ENCODE data around the gene GAK. TPM values are rescaled to one million over a fixed set of nuclear protein-coding genes. Genes with fewer than 3 reads are reported as not detected.

Gene GAK
- total RNA-seq, 2 donors from 2014 or later, result 168 to 234 TPM

GRCh38 chr4:803884-804283 lies 128.2 kb downstream of the GAK start:
- no peak for ATAC-seq
- peaks cover 3% of the 10 kb centered on the region for H3K9me3 Mint-ChIP-seq

GRCh38 chr4:801436-802124 lies 130.5 kb downstream of the GAK start:
- Mint-ChIP-seq H3K27me3 (peaks cover 14 to 21% of the 10 kb centered on the region in 2 donors), H3K4me1 (ENCODE audit: low read depth in 2 of 2) (peaks cover 0 to 3% of the 10 kb centered on the region in 2 donors), H3K9me3 (peaks cover 3% of the 10 kb centered on the region), H3K4me3 (no peak overlapping the region), H3K27ac (no peak overlapping the region), H3K36me3 (peaks cover 4% of the 10 kb centered on the region)
- DNase-seq (ENCODE audit: low spot score) (no peak), ATAC-seq (no peak)

More at GRCh38 chr4:803884-804283, 128.2 kb downstream of the GAK start:
- no peak overlapping the region for H3K27ac Mint-ChIP-seq
- H3K4me1 Mint-ChIP-seq (ENCODE audit: low read depth in 2 of 2), result peaks cover 0 to 3% of the 10 kb centered on the region in 2 donors
- peaks cover 18 to 21% of the 10 kb centered on the region in 2 donors for H3K27me3 Mint-ChIP-seq
- no peak for DNase-seq (ENCODE audit: low spot score)
- no peak overlapping the region for H3K4me3 Mint-ChIP-seq
- peaks cover 4% of the 10 kb centered on the region for H3K36me3 Mint-ChIP-seq

Other genes starting within 250 kb of the GAK start
- 10 to 100 TPM; 10.5 to 15.9 TPM for gene SLC49A3, start 243.2 kb downstream of the GAK start, total RNA-seq
- gene PCGF3, start 226.5 kb downstream of the GAK start, total RNA-seq, result 10 to 100 TPM; 50.6 to 54.3 TPM
- not detected for gene CPLX1, start 106.2 kb downstream of the GAK start, total RNA-seq
- gene TMEM175, start 144 bp upstream of the GAK start, total RNA-seq, result 10 to 100 TPM; 26.5 to 29.2 TPM
- gene DGKQ, start 41.3 kb upstream of the GAK start, total RNA-seq, result 10 to 100 TPM; 15.4 to 19.6 TPM
- 10 to 100 TPM; 15.7 to 17.5 TPM for gene IDUA, start 54.7 kb upstream of the GAK start, total RNA-seq
- under 1 TPM in 1 of 2 donors, not detected in 1; 0.88 TPM for gene SLC26A1, start 61.1 kb upstream of the GAK start, total RNA-seq
- gene FGFRL1, start 79.3 kb upstream of the GAK start, total RNA-seq, result 10 to 100 TPM; 15.2 to 16.6 TPM
- gene RNF212, start 181.2 kb upstream of the GAK start, total RNA-seq, result 1 to 10 TPM in 1 of 2 donors, under 1 TPM in 1; 0.89 to 1.5 TPM
- gene SPON2, start 240.3 kb upstream of the GAK start, total RNA-seq, result 10 to 100 TPM in 1 of 2 donors, 1 to 10 TPM in 1; 1.5 to 13.6 TPM

Data from natural killer cell treated with Interleukin-12 subunit alpha and Interleukin-12 subunit beta and Interleukin-15 and Interleukin-18, amount 100 ng/mL, for 72 hours (primary cell).